HG02763 (cell line): Measurements from ENCODE around the gene KCNC4.

Experiments
- ATAC-seq: cut with Tn5 transposase; IDR thresholded peaks from one replicate; pipeline ENCODE4 v1.9.1; 2021; ENCODE audit warnings: mild to moderate bottlenecking, moderate library complexity; ENCODE audit not compliant: unreplicated experiment

The KCNC4 gene

GRCh38 chr1:110211496-110212168 lies 1.5 kb downstream of the KCNC4 start:
- ATAC-seq: no peak

- no peak for ATAC-seq
These were observed 2.3 kb downstream of the KCNC4 start for GRCh38 chr1:110212169-110213142.

GRCh38 chr1:110213143-110213540 lies 3.0 kb downstream of the KCNC4 start:
- ATAC-seq: no peak

GRCh38 chr1:110214454-110215404 lies 4.6 kb downstream of the KCNC4 start:
- ATAC-seq: no peak

- ATAC-seq: no peak
These were observed 5.8 kb downstream of the KCNC4 start for GRCh38 chr1:110215621-110216515.

- ATAC-seq: no peak
These were observed 6.8 kb downstream of the KCNC4 start for GRCh38 chr1:110216844-110217444.

GRCh38 chr1:110218137-110218536 lies 8.0 kb downstream of the KCNC4 start:
- no peak for ATAC-seq

GRCh38 chr1:110218739-110219138 lies 8.6 kb downstream of the KCNC4 start:
- ATAC-seq: no peak

- ATAC-seq: no peak
These were observed 10.2 kb downstream of the KCNC4 start for GRCh38 chr1:110220324-110220723.

GRCh38 chr1:110221119-110221518 lies 11.0 kb downstream of the KCNC4 start:
- no peak for ATAC-seq

GRCh38 chr1:110223127-110223526 lies 13.0 kb downstream of the KCNC4 start:
- no peak for ATAC-seq

GRCh38 chr1:110223581-110223980 lies 13.5 kb downstream of the KCNC4 start:
- no peak for ATAC-seq

- no peak for ATAC-seq
These were observed 14.3 kb downstream of the KCNC4 start for GRCh38 chr1:110224240-110224995.

- no peak for ATAC-seq
These were observed 15.1 kb downstream of the KCNC4 start for GRCh38 chr1:110225212-110225611.

- no peak for ATAC-seq
These were observed 15.8 kb downstream of the KCNC4 start for GRCh38 chr1:110225756-110226404.

- ATAC-seq: no peak
These were observed 17.7 kb downstream of the KCNC4 start for GRCh38 chr1:110227774-110228173.

- no peak for ATAC-seq
These were observed 18.3 kb downstream of the KCNC4 start for GRCh38 chr1:110228381-110228780.

- no peak for ATAC-seq
These were observed 18.8 kb downstream of the KCNC4 start for GRCh38 chr1:110228869-110229268.
